Endothelial cell of umbilical vein (primary cell): ENCODE results near the gene COL13A1. TPM values are rescaled to one million over a fixed set of nuclear protein-coding genes. Genes with fewer than 3 reads are reported as not detected.

Experiments
- BruUV-seq: library from RNA; stranded (reverse); fragments of 400-500 nt; replicated peaks from 2 replicates; lab custom pipeline; 2021; lab: Mats Ljungman, UMichigan
- CTCF ChIA-PET: fragments of 300-600, 350-600 bp; sonication (Branson Sonifier 250); formaldehyde crosslinking; loops from one replicate; lab custom pipeline; 2021; ENCODE audit warnings: antibody characterized with exemption, inconsistent platforms; lab: Charles Lee
- POLR2A ChIA-PET: fragments of 300-600, 350-600 bp; sonication (Branson Sonifier 250); formaldehyde crosslinking; loops from one replicate; lab custom pipeline; 2021; ENCODE audit warnings: antibody characterized with exemption, inconsistent platforms; lab: Charles Lee
- DNase-seq: peaks from one replicate; pipeline ENCODE4 v3.0.0-alpha.2; 2011; ENCODE audit warnings: low read depth, low spot score
- FAIRE-seq: peaks from 2 replicates; lab custom pipeline; 2011; peaks lifted over from hg19 to GRCh38; lab: Jason Lieb, UNC
- H2AFZ ChIP-seq: 2 replicates; pipeline ENCODE4 v1.6.0; 2012; ENCODE audit warnings: low read depth, low read length, control low read depth, inconsistent platforms
- H3K27ac ChIP-seq: 2 replicates; pipeline ENCODE4 v1.5.1; 2011; ENCODE audit warnings: low read depth, mild to moderate bottlenecking, control low read depth, low read length, moderate library complexity; ENCODE audit not compliant: insufficient read depth
- H3K27me3 ChIP-seq, 2 experiments: 2 replicates each; pipeline versions ENCODE4 v1.6.0 to v1.6.1; 2011; ENCODE audit warnings: low read length in 2 of 2, mixed read lengths in 1 of 2; ENCODE audit not compliant: control insufficient read depth in 2 of 2, insufficient read depth in 2 of 2
- H3K36me3 ChIP-seq, 2 experiments: 2 replicates in 1 of 2; 3 replicates in 1 of 2; pipeline ENCODE4 v1.5.1; 2011; ENCODE audit warnings: low read length in 2 of 2, mild to moderate bottlenecking in 1 of 2, moderate library complexity in 1 of 2; ENCODE audit not compliant: control insufficient read depth in 2 of 2, insufficient read depth in 2 of 2; ENCODE audit errors: extremely low read depth in 1 of 2
- H3K4me1 ChIP-seq: 3 replicates; pipeline ENCODE4 v1.5.1; 2011; ENCODE audit warnings: mild to moderate bottlenecking, low read length; ENCODE audit not compliant: control insufficient read depth, insufficient read depth; ENCODE audit errors: extremely low read depth
- H3K4me2 ChIP-seq: 2 replicates; pipeline ENCODE4 v1.6.1; 2011; ENCODE audit warnings: low read length, control low read depth, mixed read lengths; ENCODE audit not compliant: insufficient read depth
- H3K4me3 ChIP-seq, 3 experiments: fragments of 200-600 bp in 1 of 3; sonication (generic), shearing (Covaris generic) in 1 of 3; replicated peaks in 1 of 3; 2 replicates each; pipeline ENCODE4 v1.5.1; 2011 to 2016; ENCODE audit warnings: control low read depth in 3 of 3, low read length in 3 of 3, mild to moderate bottlenecking in 2 of 3, inconsistent platforms in 1 of 3, low read depth in 1 of 3, moderate library complexity in 1 of 3; ENCODE audit not compliant: insufficient read depth in 1 of 3
- H3K79me2 ChIP-seq: 2 replicates; pipeline ENCODE4 v1.6.0; 2012; ENCODE audit warnings: low read length, inconsistent platforms; ENCODE audit not compliant: control insufficient read depth, insufficient read depth
- H3K9ac ChIP-seq: replicated peaks from 2 replicates; pipeline ENCODE3; 2011; ENCODE audit warnings: low read length, control low read depth; ENCODE audit not compliant: insufficient read depth; ENCODE audit errors: extremely low read depth
- H3K9me1 ChIP-seq: replicated peaks from 3 replicates; pipeline ENCODE4 v1.6.0; 2011; ENCODE audit warnings: mild to moderate bottlenecking, low read length; ENCODE audit not compliant: control insufficient read depth, insufficient read depth; ENCODE audit errors: extremely low read depth
- H3K9me3 ChIP-seq: replicated peaks from 2 replicates; pipeline ENCODE4 v1.5.1; 2012; ENCODE audit warnings: low read length, inconsistent platforms; ENCODE audit not compliant: control insufficient read depth, insufficient read depth
- H4K20me1 ChIP-seq: replicated peaks from 2 replicates; pipeline ENCODE3; 2011; ENCODE audit warnings: mild to moderate bottlenecking, low read length; ENCODE audit not compliant: control insufficient read depth, insufficient read depth; ENCODE audit errors: extremely low read depth
- EZH2 ChIP-seq: IDR thresholded peaks from 2 replicates; pipeline ENCODE4 v1.6.1; 2012; ENCODE audit warnings: borderline replicate concordance, low read depth, mild to moderate bottlenecking, moderate library complexity, low read length, inconsistent platforms; ENCODE audit not compliant: severe bottlenecking
- FOS ChIP-seq: IDR thresholded peaks from 2 replicates; pipeline ENCODE4 v1.6.1; 2011; ENCODE audit warnings: mild to moderate bottlenecking, low read length, moderate library complexity, borderline replicate concordance; ENCODE audit not compliant: insufficient read depth
- GATA2 ChIP-seq: IDR thresholded peaks from 2 replicates; pipeline ENCODE4 v1.7.0; 2011; ENCODE audit warnings: low read depth, mild to moderate bottlenecking, moderate library complexity, mixed read lengths, low read length; ENCODE audit not compliant: insufficient read length, insufficient read depth
- JUN ChIP-seq: IDR thresholded peaks from 2 replicates; pipeline ENCODE4 v1.6.1; 2011; ENCODE audit warnings: borderline replicate concordance, low read depth; ENCODE audit not compliant: insufficient read length, insufficient read depth
- MYC ChIP-seq: IDR thresholded peaks from one replicate; pipeline ENCODE4 v1.6.1; 2011; ENCODE audit warnings: mild to moderate bottlenecking, low read depth, low read length
- POLR2A ChIP-seq: IDR thresholded peaks from 2 replicates; pipeline ENCODE4 v1.6.1; 2012; ENCODE audit warnings: low read depth, mild to moderate bottlenecking, control low read depth, low read length
- POLR2AphosphoS5 ChIP-seq: IDR thresholded peaks from 2 replicates; pipeline ENCODE4 v1.6.1; 2012; ENCODE audit warnings: low read depth, mild to moderate bottlenecking, control low read depth, low read length, moderate library complexity; ENCODE audit not compliant: insufficient read depth
- dilution Hi-C: fragments of 300-500 bp; cut with MboI; formaldehyde crosslinking; loops from one replicate; pipeline ENCODE4 v1.15.0; 2019; ENCODE audit warnings: low sequenced_read_pairs; ENCODE audit not compliant: extremely low pct_ligation_motif_present
- intact Hi-C: fragments of 100-400 bp; cut with micrococcal nuclease; formaldehyde crosslinking; loops from one replicate; pipeline ENCODE4 v1.10.0; 2022
- polyA plus RNA-seq, 4 experiments: library from polyadenylated mRNA; depleted of rRNA in 3 of 4; stranded (reverse) in 3 of 4; unstranded in 1 of 4; fragments of >200 nt; gene quantifications; 2 replicates each; pipeline versions ENCODE4 v1.2.1 to v1.2.3, GENCODE V29; 2011 to 2012; ENCODE audit warnings: missing spikeins in 1 of 4
- total RNA-seq: library from RNA; stranded (reverse); gene quantifications from 2 replicates; pipeline ENCODE4 v1.2.3, GENCODE V29; 2021
- TF ChIP-seq, protein P1 (sequence below), 2 donors: IDR thresholded peaks; 1 replicate in 1 of 2; 2 replicates in 1 of 2; pipeline ENCODE4 v1.5.1; 2011; ENCODE audit warnings: low read length in 2 of 2, mild to moderate bottlenecking in 2 of 2, moderate library complexity in 2 of 2, control low read depth in 1 of 2, inconsistent platforms in 1 of 2, low read depth in 1 of 2; ENCODE audit not compliant: insufficient read depth in 1 of 2; ENCODE audit errors: extremely low read depth in 1 of 2
- TF ChIP-seq, protein P2 (sequence below): IDR thresholded peaks from 2 replicates; pipeline ENCODE4 v1.6.1; 2011; ENCODE audit not compliant: insufficient read depth, insufficient read length

The COL13A1 gene
- total and polyA plus RNA-seq, 2 donors (not counting 3 experiments of a cell fraction or from before 2014, with no cell fraction given): 21.4 to 47.5 TPM

DNA sequence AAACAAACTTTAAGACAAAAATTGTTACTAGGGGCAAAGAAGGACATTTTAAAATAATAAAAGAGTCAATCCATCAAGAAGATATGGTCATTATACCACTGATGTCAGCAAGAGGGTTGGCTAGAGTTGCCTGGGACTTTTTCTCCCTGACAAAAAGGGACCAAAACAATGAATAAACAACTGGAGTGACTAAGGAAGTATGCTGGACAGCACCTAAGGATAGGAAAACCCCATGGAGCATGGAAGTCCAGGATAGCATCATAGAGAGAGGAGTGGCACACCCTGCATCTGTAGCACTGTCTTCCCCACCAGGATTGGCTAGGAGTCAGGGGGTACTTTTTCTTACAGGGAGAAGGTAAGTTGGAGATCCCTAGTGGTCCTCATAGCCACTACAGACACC, 177.5 kb downstream of the COL13A1 start:
- no peak overlapping the region for H2AFZ ChIP-seq
- no peak overlapping the region for H3K27ac ChIP-seq
- no TSS peak for BruUV-seq
- ChIA-PET POLR2A (no interaction called here), CTCF (no interaction called here)
- H3K9me3 ChIP-seq: no peaks in the 10 kb centered on the region
- FAIRE-seq: no peak
- no peak overlapping the region for H3K9ac ChIP-seq
- H4K20me1 ChIP-seq: no peaks in the 10 kb centered on the region
- no peak overlapping the region for H3K4me2 ChIP-seq
- H3K27me3 ChIP-seq: peaks cover 15 to 54% of the 10 kb centered on the region in 2 experiments
- H3K79me2 ChIP-seq: no peaks in the 10 kb centered on the region
- H3K9me1 ChIP-seq: no peaks in the 10 kb centered on the region
- dilution Hi-C loops (no loop called here), intact Hi-C loops (no loop called here)
- no peaks in the 10 kb centered on the region for H3K4me1 ChIP-seq
- no peak overlapping the region for H3K4me3 ChIP-seq
- TF ChIP-seq POLR2AphosphoS5 (no peak), GATA2 (no peak), JUN (no peak), EZH2 (no peak), POLR2A (no peak), FOS (no peak), MYC (no peak)
- TF ChIP-seq, protein P1, sequence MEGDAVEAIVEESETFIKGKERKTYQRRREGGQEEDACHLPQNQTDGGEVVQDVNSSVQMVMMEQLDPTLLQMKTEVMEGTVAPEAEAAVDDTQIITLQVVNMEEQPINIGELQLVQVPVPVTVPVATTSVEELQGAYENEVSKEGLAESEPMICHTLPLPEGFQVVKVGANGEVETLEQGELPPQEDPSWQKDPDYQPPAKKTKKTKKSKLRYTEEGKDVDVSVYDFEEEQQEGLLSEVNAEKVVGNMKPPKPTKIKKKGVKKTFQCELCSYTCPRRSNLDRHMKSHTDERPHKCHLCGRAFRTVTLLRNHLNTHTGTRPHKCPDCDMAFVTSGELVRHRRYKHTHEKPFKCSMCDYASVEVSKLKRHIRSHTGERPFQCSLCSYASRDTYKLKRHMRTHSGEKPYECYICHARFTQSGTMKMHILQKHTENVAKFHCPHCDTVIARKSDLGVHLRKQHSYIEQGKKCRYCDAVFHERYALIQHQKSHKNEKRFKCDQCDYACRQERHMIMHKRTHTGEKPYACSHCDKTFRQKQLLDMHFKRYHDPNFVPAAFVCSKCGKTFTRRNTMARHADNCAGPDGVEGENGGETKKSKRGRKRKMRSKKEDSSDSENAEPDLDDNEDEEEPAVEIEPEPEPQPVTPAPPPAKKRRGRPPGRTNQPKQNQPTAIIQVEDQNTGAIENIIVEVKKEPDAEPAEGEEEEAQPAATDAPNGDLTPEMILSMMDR (IDR thresholded peaks at IDR 0.05; ENCODE audit: extremely low read depth in 1 of 2, insufficient read depth in 1 of 2, low read depth in 1 of 2, low read length in 2 of 2): no peak
- TF ChIP-seq, protein P2, sequence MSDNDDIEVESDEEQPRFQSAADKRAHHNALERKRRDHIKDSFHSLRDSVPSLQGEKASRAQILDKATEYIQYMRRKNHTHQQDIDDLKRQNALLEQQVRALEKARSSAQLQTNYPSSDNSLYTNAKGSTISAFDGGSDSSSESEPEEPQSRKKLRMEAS: no peak
- DNase-seq: no peak
- no peaks in the 10 kb centered on the region for H3K36me3 ChIP-seq
